NCI-H460 (cell line): ENCODE results near the gene HOXB3. TPM values are rescaled to one million over a fixed set of nuclear protein-coding genes. Genes with fewer than 3 reads are reported as not detected.

Experiments
- DNase-seq: peaks from one replicate; pipeline ENCODE4 v3.0.0-alpha.2; 2016; ENCODE audit warnings: low read depth; ENCODE audit errors: extremely low read depth
- polyA plus RNA-seq: library from polyadenylated mRNA; depleted of rRNA; stranded (reverse); fragments of >200 nt; gene quantifications from 2 replicates; pipeline ENCODE4 v1.2.3, GENCODE V29; 2014; cell fraction: nucleus; rRNA removed
- total RNA-seq: library from RNA; depleted of rRNA; stranded (reverse); fragments of >200 nt; shearing (Covaris generic); gene quantifications from 2 replicates; pipeline ENCODE4 v1.2.3, GENCODE V29; 2014; rRNA removed

Gene HOXB3
- 1.4 and 5.3 TPM in 2 replicates for total RNA-seq
- 5.1 and 9.1 TPM in 2 replicates for polyA plus RNA-seq

DNA sequence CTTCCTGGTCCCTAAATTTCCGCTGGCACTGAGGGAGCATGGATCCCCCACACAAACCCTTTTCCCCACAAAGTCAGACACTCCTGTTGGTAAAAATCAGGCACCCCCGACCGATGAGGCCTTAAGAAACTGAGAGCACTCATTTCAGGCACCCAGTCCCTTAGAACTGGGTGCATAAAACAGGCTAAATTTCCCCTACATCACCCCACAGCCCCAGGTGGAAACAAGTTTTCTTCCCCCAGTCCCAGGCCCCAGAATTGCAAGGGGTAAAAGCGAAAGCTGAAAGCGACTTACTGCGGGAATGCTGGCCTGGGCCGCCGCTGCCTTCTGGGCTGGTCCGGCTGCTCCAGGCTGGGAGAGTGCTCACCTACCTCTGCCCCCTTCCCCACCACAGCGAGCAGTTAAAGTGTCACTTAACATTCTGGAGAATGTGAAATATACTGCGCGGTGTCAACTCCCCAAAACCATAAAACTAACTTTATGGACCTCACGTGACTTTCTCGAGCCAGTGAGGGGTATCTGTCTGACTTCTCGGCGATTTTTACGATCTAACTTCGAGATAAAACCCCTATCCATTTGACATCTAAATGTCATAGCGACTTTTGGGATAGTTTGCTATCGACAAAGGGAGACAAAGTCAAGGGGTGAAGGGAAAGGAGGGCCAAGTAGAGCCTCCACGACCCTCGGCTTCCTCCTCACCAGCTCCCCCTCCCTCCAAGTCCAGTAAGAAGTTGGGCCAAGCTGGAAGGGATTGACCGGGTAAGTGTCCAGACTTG lies at the start of gene HOXB3:
HOXB3 (minus strand) TSS at position 411 of the 776 bp plus-strand sequence. CDS start 37,767 bp downstream, outside the sequence.
- no peak for DNase-seq

- DNase-seq: no peak
Observed at GRCh38 chr17:48639136-48639535, 49.1 kb upstream of the HOXB3 start.

DNA sequence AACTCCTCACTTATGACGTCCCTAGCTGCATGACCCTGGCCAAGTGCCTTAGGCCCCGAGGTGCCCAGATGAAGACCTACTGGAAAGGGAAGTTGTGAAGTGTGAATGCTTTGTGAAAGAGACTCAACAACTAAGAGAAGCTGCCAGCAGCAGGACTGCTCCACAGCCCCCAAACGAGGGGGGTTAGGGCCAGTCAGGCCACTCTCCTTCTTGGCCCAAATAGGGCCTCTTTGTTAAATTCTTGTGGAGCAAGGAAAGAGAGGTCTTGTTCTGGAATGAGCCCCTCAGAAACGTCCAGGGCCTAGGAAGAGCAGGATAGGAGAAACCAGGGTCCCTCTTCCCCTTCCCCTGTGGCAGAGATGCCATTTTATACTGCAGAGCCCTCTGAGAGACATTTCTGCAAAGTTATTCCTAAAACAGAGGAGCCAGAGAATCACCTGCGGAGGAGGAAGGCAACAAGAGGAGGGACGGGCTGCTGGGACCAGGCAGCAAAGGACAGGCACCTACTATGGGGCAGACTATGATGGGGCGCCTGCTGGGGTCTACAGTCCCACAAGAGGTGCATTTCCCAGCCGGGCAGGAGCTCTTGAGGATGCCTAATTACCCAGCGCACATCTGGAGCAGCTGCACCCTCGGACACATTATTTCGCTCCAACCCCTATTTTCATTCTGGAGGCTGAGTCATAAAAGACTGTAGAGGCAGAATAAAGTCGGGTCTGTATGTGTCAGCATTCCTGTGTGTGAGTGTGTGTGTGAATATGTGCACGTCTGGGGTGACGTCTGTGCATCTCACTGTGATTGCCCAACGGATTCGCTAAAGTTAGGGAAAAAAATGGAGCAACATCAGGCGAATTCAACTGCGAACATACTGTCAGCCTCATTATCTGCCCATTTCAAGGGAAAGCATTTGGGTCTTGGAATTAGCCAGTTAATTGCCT lies 47.6 kb upstream of the HOXB3 start:
- DNase-seq: no peak

DNA sequence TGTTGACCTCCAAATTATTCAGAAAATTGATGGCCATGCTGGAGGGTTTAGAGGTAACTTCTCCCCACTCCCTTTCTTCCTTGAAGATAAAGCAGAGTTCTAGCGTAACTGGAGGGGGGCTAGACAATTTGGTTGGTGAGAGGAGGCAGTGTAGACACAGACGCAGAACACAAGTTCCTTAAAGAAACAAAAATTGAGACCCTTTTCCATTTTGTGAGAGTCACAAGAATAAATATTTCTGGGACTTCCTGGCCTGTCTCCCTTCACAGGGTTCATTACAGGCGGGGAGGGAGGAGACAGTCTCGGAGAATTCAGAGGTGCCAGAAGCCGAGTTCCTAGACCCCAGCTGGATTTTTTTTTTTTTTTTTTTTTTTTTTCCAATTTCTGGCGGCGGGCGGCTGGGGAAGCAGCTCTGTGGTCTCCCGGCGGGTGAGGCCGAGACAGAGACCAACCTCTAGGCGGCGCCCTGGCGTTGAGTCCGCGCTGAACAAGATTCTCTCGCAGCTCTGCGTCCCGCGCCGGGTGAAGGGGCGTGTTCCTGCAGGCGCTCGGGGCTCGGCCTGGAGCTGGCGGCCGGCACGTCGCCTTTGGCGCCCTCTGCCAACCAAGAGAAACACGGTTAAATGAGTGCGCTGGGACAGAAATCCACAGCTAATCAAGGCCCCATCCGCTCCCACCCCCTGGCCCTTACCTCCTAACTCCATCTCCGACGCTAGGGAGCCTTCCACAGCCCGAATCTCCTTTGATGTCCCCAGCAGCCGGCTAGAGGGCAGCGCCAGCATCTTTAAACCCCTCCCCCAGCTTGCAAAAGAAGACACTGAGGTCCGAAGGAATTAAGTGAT lies 46.4 kb upstream of the HOXB3 start:
- DNase-seq: no peak

GRCh38 chr17:48634493-48635208 lies 44.6 kb upstream of the HOXB3 start:
- DNase-seq: no peak

GRCh38 chr17:48633266-48633677 lies 43.2 kb upstream of the HOXB3 start:
- DNase-seq: no peak

DNA sequence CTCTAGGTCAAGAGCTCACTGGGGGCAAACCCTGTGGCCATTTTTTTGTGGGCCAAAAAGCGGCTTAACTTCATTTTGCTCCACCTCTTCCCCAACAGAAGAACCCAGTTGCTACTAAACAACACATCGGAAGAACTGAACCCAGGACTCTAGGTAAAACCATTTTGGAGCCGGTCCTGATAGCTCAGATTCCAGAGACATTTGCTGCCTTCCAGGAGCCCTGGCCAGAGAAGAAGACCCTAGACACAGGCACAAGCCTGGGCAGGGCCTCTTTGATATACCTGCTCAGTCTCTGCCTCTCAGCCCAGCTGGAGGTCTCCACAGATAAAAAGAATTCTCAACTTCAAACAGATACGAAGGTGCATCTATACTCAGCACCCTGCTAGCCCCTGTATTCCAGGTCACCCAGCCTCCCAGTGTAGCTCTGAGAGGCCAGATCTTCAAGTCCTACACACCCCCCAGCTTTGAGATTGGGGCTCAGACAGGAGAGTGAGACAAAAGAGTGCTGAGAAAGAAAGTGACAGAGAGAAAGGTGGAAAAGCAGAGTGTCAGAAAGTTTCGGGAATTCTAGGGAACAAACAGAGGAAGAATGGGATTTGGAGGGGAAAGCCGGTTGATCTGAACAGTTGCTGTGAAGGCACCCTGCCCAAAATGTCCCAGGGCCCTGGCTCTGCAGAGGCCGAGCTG lies 42.7 kb upstream of the HOXB3 start:
- no peak for DNase-seq

GRCh38 chr17:48631693-48632578 lies 41.9 kb upstream of the HOXB3 start:
- DNase-seq: no peak

- no peak for DNase-seq
Observed at GRCh38 chr17:48630925-48631692, 41.1 kb upstream of the HOXB3 start.

DNA sequence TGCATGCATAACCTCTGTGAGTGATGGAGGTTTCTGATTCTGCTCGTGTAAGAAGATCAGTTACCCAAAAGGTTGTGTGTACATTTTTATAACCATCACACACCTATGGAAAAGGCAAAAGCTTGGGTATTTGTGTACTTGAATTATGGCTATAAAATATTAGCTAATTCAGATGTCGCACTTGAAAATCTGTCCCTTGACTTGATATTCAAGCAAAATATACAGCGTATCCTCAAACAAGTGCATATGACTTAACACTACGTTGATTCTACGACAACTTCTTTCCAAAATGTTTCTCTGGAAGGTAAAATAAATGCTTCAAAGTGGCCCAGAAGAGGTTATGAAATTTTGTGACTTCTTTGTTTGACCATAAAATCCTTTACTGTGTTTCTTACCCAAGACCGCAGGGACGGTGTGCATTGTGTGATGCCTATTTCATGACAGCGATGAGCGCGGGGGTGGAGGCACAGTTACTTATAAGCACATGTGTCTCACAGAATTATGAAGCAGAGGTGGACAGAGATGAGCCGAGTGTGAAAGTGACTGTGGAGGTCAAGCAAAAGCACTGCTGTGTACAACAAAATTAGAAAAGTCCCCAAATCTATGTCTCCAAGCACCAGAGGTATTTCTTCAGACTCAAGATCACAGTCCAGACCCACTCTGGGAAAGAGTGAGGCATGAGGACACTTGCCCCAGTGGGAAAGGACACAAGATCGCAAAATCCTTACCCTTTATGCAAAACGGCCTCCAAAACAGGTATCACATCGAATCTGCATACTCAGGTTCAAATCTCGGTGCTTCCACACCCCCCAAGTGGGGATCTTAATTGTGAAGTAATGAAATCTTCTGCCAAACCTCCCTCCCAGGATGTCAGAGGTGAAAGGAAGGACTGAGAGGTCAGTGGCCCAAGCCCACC lies 40.2 kb upstream of the HOXB3 start:
- no peak for DNase-seq

- no peak for DNase-seq
Observed at GRCh38 chr17:48629411-48629759, 39.3 kb upstream of the HOXB3 start.

DNA sequence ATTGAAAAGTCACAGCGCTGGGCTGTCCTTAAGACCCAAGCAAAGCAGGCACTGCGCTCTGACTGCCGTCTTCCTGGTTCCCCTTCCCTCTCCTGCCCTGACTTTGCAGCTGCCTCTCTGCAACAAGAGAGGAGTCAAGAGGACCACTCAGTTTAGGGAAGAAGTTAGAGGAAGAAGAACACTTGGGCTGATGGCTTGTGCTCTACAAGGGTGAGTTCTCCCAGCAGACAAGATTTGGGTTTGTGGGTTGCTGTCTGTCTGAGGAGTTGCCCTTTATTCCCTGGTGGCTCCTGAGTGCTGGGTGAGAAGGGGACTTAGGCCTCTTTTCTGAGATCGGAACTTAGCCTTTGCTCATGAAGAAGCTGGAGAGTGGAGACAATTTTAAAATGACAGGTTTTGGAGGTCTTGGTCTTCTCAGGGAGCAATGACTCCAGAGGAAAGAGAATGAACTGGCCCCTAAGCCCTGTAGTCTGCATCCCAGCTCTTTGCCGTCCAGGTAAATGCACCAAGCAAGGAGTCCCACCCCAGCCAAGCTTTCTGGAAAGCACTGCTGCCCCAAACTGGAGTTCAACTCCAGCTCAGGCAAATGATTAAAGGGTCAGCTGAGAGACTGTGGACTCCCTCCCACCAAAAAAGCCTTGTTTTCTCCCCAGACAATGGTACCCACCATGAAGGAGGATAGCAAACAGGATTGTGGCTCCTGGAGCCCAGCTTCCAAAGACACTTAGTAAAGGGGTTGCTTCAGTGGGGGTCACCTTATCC lies 38.8 kb upstream of the HOXB3 start:
- DNase-seq: no peak

GRCh38 chr17:48627623-48628521 lies 37.8 kb upstream of the HOXB3 start:
- no peak for DNase-seq

DNA sequence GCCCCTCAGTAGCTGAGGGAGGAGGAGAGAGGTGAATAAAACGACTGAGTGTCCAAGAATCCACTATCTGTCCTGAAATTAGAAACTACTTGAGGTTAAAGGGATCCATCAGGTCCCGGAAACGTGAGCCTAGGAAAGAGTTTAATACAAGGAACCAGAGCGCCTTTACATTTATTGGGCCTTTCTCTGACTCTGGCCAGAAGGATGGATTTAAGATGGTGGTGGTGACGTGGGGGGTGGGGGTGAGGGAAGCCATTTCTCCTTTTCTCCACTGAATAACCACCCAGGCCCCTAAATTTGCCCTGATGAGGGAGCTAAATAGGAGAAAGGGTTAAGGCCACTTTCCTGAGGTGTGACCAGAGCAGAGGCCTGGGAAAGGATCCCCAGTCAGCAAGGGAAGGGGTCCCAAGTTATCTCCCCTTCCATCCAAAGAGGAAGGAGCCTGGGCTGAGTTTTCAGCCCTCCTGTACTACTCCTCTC lies 37.1 kb upstream of the HOXB3 start:
- DNase-seq: no peak
